HepG2 (cell line): ENCODE results near the gene RBM47. TPM values are rescaled to one million over a fixed set of nuclear protein-coding genes. Genes with fewer than 3 reads are reported as not detected.

ENCODE experiments used
- ATAC-seq: fragments of 200-7000 bp; cut with Tn5 transposase; 3 replicates; pipeline ENCODE4 v1.9.1; 2020; ENCODE audit warnings: mild to moderate bottlenecking, moderate library complexity
- BruUV-seq: library from RNA; stranded (reverse); fragments of 400-500 nt; replicated peaks from 2 replicates; lab custom pipeline; 2021; lab: Mats Ljungman, UMichigan
- CTCF ChIA-PET: fragments of 300-600 bp; formaldehyde crosslinking; extraction: SDS; loops from one replicate; lab custom pipeline; 2021; ENCODE audit warnings: low total read pairs, inconsistent platforms, low intra/inter-chr PET ratio; lab: Yijun Ruan, JAX
- POLR2A ChIA-PET: fragments of 350-600 bp; sonication (Branson Sonifier 250); formaldehyde crosslinking; loops from one replicate; lab custom pipeline; 2020; ENCODE audit warnings: antibody characterized with exemption, inconsistent platforms; lab: Yijun Ruan, JAX
- DNase-seq: peaks from one replicate; pipeline ENCODE4 v3.0.0-alpha.2; 2015; ENCODE audit warnings: low spot score
- FAIRE-seq: peaks from 3 replicates; lab custom pipeline; 2011; peaks lifted over from hg19 to GRCh38; lab: Jason Lieb, UNC
- H2AFZ ChIP-seq: one replicate; pipeline ENCODE4 v1.6.1; 2011; ENCODE audit warnings: low read length, inconsistent platforms
- H3K27ac ChIP-seq: fragments of 300-600 bp; 3 replicates; pipeline ENCODE4 v1.8.0; 2011; ENCODE audit warnings: mixed run types, mild to moderate bottlenecking, mixed read lengths, low read length, inconsistent platforms; ENCODE audit not compliant: insufficient read depth; ENCODE audit errors: extremely low read length
- H3K27me3 ChIP-seq, 2 experiments: fragments of 200-600 bp in 1 of 2; 2 replicates in 1 of 2; 3 replicates in 1 of 2; pipeline versions ENCODE4 v1.6.0 to v1.8.0; 2011; ENCODE audit warnings: low read length in 2 of 2, mild to moderate bottlenecking in 2 of 2, moderate library complexity in 2 of 2, inconsistent platforms in 1 of 2; ENCODE audit not compliant: insufficient read depth in 2 of 2, control insufficient read depth in 1 of 2
- H3K36me3 ChIP-seq, 2 experiments: fragments of 200-600 bp in 1 of 2; replicated peaks in 1 of 2; 2 replicates in 1 of 2; 3 replicates in 1 of 2; pipeline versions ENCODE4 v1.5.1 to v1.8.0; 2011; ENCODE audit warnings: low read length in 2 of 2, inconsistent platforms in 1 of 2; ENCODE audit not compliant: insufficient read depth in 2 of 2, control insufficient read depth in 1 of 2
- H3K4me1 ChIP-seq: 2 replicates; pipeline ENCODE4 v1.5.1; 2012; ENCODE audit warnings: low read length, inconsistent platforms; ENCODE audit not compliant: insufficient read depth
- H3K4me2 ChIP-seq: 2 replicates; pipeline ENCODE4 v1.6.0; 2011; ENCODE audit warnings: low read depth, low read length, inconsistent platforms
- H3K4me3 ChIP-seq, 3 experiments: fragments of 200-600 bp in 1 of 3; sonication (generic), shearing (Covaris generic) in 1 of 3; replicated peaks in 1 of 3; 2 replicates each; pipeline ENCODE4 v1.5.1; 2011 to 2016; ENCODE audit warnings: low read length in 3 of 3, inconsistent platforms in 2 of 3, low read depth in 2 of 3, mild to moderate bottlenecking in 2 of 3, control low read depth in 1 of 3, mixed read lengths in 1 of 3; ENCODE audit not compliant: insufficient read depth in 1 of 3
- H3K79me2 ChIP-seq: one replicate; pipeline ENCODE4 v1.6.1; 2011; ENCODE audit warnings: low read length, inconsistent platforms; ENCODE audit not compliant: insufficient read depth
- H3K9ac ChIP-seq: 2 replicates; pipeline ENCODE4 v1.6.0; 2011; ENCODE audit warnings: mild to moderate bottlenecking, low read depth, low read length, inconsistent platforms; ENCODE audit not compliant: insufficient read depth
- H3K9me3 ChIP-seq: 2 replicates; pipeline ENCODE4 v1.5.1; 2012; ENCODE audit warnings: mild to moderate bottlenecking, low read length
- H4K20me1 ChIP-seq: 2 replicates; pipeline ENCODE4 v1.6.0; 2011; ENCODE audit warnings: inconsistent platforms, mild to moderate bottlenecking, low read length, moderate library complexity; ENCODE audit not compliant: insufficient read depth
- HOXA9 ChIP-seq: sonication (generic); formaldehyde crosslinking; IDR thresholded peaks from 2 replicates; pipeline ENCODE4 v1.8.1; 2022; ENCODE audit warnings: missing genetic modification reagents, mild to moderate bottlenecking, moderate library complexity, borderline replicate concordance
- PHF8 ChIP-seq: sonication (generic); formaldehyde crosslinking; IDR thresholded peaks from 2 replicates; pipeline ENCODE4 v1.5.0; 2020; ENCODE audit warnings: missing genetic modification reagents
- SRSF9 ChIP-seq: fragments of 200-400 bp; formaldehyde crosslinking; IDR thresholded peaks from 2 replicates; pipeline ENCODE4 v1.6.1; 2018; ENCODE audit warnings: borderline replicate concordance, mild to moderate bottlenecking, low read depth, low read length; ENCODE audit not compliant: insufficient read depth, poor library complexity, severe bottlenecking
- ZNF224 ChIP-seq: sonication (generic); formaldehyde crosslinking; IDR thresholded peaks from 2 replicates; pipeline ENCODE4 v1.5.0; 2020; ENCODE audit warnings: mild to moderate bottlenecking, missing genetic modification reagents
- ZNF383 ChIP-seq: sonication (generic); formaldehyde crosslinking; IDR thresholded peaks from 2 replicates; pipeline ENCODE4 v1.4.0; 2020; ENCODE audit warnings: missing genetic modification reagents, mild to moderate bottlenecking, borderline replicate concordance
- WGBS: methylation state at CpG from one replicate; pipeline ENCODE4 v1.1.6; 2017; ENCODE audit warnings: low lambda C conversion rate; 5-methylcytosine and 5-hydroxymethylcytosine counted together
- in situ Hi-C: cut with HindIII; loops from 2 replicates; pipeline ENCODE4 v1.10.0; 2017; ENCODE audit warnings: low pct_unique_long_range_greater_than_20kb; ENCODE audit not compliant: extremely low pct_ligation_motif_present
- intact Hi-C: fragments of 100-400 bp; cut with micrococcal nuclease; formaldehyde crosslinking; loops from one replicate; pipeline ENCODE4 v1.10.0; 2022; ENCODE audit not compliant: unreplicated experiment
- polyA plus RNA-seq, 8 experiments: library from polyadenylated mRNA; depleted of rRNA in 3 of 8; stranded (reverse) in 7 of 8; unstranded in 1 of 8; fragments of >200 nt; fragmentation: Illumina TruSeq in 4 of 8; extraction: Trizol in 4 of 8; gene quantifications; 2 replicates each; pipeline versions ENCODE4 v1.2.1 to v1.2.3, GENCODE V29; 2011 to 2016; ENCODE audit warnings: low read depth in 4 of 8, missing spikeins in 1 of 8, mixed read lengths in 1 of 8; ENCODE audit not compliant: insufficient read depth in 1 of 8
- total RNA-seq, 5 experiments: library from RNA; depleted of rRNA; stranded (reverse); fragments of >200 nt; fragmentation: Illumina TruSeq; extraction: Trizol; gene quantifications; 2 replicates each; pipeline ENCODE4 v1.2.3, GENCODE V29; 2016; ENCODE audit warnings: low read depth in 1 of 5
- TF ChIP-seq, protein P1 (sequence below): IDR thresholded peaks from 2 replicates; pipeline ENCODE4 v1.6.1; 2016; ENCODE audit warnings: mild to moderate bottlenecking, missing biosample characterization, missing genetic modification reagents
- TF ChIP-seq, protein P2 (sequence below): sonication (generic); formaldehyde crosslinking; IDR thresholded peaks from 2 replicates; pipeline ENCODE4 v1.4.0; 2020; ENCODE audit warnings: missing genetic modification reagents
- TF ChIP-seq, protein P3 (sequence below): sonication (generic); formaldehyde crosslinking; IDR thresholded peaks from 2 replicates; pipeline ENCODE4 v1.4.0; 2020; ENCODE audit warnings: missing genetic modification reagents
- TF ChIP-seq, protein P4 (sequence below): conservative IDR thresholded peaks from 2 replicates; pipeline ENCODE4 v1.6.1; 2018; ENCODE audit warnings: missing genetic modification reagents

RBM47 gene
- total and polyA plus RNA-seq, 2 of the 13 experiments (the other 11 are each of a cell fraction or from before 2014, with no cell fraction given), result 1.2 to 2.5 TPM

DNA sequence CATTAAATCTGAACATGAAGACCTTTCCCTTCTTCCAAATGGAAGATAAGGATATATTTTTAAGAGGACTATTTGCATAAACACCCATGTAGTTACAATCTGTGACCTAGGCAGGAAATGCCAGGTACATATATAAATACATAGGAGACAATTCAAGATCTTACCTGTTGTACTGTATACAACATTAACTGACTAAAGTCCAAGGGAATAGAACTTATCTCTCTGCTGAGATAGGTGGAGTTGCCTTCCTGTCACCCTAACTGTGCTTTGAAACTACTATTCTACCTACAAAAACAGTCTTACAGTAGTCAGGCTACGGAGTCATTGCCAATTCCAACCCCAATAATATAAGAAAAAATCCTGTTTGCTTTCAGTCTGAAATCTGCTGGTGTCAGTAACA is 188.2 kb downstream of the RBM47 start:
- intact Hi-C loops, result no loop called here
- Histone ChIP-seq H3K27ac (no peak overlapping the region), H3K9ac (no peak overlapping the region), H4K20me1 (no peaks in the 10 kb centered on the region), H3K79me2 (no peaks in the 10 kb centered on the region)
- WGBS, result 93% methylated on average over 1 of the region's 1 CpG
- FAIRE-seq, result no peak
- in situ Hi-C loops, result no loop called here
- POLR2A ChIA-PET, result no interaction called here
- TF ChIP-seq ZNF383 (CRISPR knock-in tag) (no peak), HOXA9 (CRISPR knock-in tag) (no peak), SRSF9 (no peak), ZNF224 (CRISPR knock-in tag) (no peak), PHF8 (CRISPR knock-in tag) (no peak)
- TF ChIP-seq, protein P1, sequence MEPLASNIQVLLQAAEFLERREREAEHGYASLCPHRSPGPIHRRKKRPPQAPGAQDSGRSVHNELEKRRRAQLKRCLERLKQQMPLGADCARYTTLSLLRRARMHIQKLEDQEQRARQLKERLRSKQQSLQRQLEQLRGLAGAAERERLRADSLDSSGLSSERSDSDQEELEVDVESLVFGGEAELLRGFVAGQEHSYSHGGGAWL, result no peak
- TF ChIP-seq, protein P2, sequence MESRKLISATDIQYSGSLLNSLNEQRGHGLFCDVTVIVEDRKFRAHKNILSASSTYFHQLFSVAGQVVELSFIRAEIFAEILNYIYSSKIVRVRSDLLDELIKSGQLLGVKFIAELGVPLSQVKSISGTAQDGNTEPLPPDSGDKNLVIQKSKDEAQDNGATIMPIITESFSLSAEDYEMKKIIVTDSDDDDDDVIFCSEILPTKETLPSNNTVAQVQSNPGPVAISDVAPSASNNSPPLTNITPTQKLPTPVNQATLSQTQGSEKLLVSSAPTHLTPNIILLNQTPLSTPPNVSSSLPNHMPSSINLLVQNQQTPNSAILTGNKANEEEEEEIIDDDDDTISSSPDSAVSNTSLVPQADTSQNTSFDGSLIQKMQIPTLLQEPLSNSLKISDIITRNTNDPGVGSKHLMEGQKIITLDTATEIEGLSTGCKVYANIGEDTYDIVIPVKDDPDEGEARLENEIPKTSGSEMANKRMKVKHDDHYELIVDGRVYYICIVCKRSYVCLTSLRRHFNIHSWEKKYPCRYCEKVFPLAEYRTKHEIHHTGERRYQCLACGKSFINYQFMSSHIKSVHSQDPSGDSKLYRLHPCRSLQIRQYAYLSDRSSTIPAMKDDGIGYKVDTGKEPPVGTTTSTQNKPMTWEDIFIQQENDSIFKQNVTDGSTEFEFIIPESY (CRISPR knock-in tag), result no peak
- TF ChIP-seq, protein P3, sequence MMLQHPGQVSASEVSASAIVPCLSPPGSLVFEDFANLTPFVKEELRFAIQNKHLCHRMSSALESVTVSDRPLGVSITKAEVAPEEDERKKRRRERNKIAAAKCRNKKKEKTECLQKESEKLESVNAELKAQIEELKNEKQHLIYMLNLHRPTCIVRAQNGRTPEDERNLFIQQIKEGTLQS (CRISPR knock-in tag), result no peak
- TF ChIP-seq, protein P4, sequence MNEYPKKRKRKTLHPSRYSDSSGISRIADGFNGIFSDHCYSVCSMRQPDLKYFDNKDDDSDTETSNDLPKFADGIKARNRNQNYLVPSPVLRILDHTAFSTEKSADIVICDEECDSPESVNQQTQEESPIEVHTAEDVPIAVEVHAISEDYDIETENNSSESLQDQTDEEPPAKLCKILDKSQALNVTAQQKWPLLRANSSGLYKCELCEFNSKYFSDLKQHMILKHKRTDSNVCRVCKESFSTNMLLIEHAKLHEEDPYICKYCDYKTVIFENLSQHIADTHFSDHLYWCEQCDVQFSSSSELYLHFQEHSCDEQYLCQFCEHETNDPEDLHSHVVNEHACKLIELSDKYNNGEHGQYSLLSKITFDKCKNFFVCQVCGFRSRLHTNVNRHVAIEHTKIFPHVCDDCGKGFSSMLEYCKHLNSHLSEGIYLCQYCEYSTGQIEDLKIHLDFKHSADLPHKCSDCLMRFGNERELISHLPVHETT, result no peak
- TF ChIP-seq, all 625 proteins: peak for 0
- H3K4me2 ChIP-seq, result no peak overlapping the region
- no peak overlapping the region for H2AFZ ChIP-seq
- no TSS peak for BruUV-seq
- no peaks in the 10 kb centered on the region for H3K27me3 ChIP-seq
- peaks cover 23% of the 10 kb centered on the region for H3K4me1 ChIP-seq
- no peak overlapping the region for H3K4me3 ChIP-seq
- no peaks in the 10 kb centered on the region for H3K36me3 ChIP-seq
- CTCF ChIA-PET, result no interaction called here
- no peak for ATAC-seq
- no peaks in the 10 kb centered on the region for H3K9me3 ChIP-seq
- DNase-seq, result no peak
